Fibroblast of pulmonary artery (primary cell): ENCODE data around the gene MTERF4.

Experiments used
- DNase-seq: peaks from one replicate; pipeline ENCODE4 v3.0.0-alpha.2; 2010; ENCODE audit warnings: low read depth
- H3K4me3 ChIP-seq: replicated peaks from 2 replicates; pipeline ENCODE4 v1.5.1; 2011; ENCODE audit warnings: low read depth, mild to moderate bottlenecking, control low read depth, low read length, moderate library complexity
- CTCF ChIP-seq: IDR thresholded peaks from 2 replicates; pipeline ENCODE4 v1.5.1; 2011; ENCODE audit warnings: mild to moderate bottlenecking, control low read depth, low read length, inconsistent platforms; ENCODE audit errors: missing control alignments

MTERF4 gene

GRCh38 chr2:241072151-241072550, 29.9 kb downstream of the MTERF4 start:
- H3K4me3 ChIP-seq, result no peak overlapping the region
- no peak for DNase-seq
- no peak for TF ChIP-seq CTCF

DNA sequence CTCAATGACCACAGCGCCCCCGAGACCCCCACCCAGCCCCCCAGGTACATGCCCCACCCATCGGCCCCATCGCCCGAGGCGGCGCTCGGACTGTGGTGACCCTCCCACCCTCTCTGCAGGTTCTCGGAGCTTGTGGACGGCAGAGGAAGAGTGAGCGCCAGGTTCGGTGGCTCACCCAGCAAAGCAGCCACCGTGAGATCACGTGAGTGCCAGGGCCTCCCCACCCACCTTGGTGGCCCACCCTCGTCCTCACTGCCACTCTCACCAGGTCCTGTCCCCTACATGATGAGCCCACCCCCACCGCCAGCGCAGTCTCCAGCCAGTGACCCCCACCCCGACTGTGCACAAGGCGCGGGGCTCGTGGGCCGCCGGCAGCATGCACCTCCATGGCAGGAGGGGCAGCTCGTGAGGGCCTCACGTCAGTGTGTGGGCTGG, 30.4 kb downstream of the MTERF4 start:
- no peak for TF ChIP-seq CTCF
- no peak for DNase-seq
- H3K4me3 ChIP-seq, result no peak overlapping the region

DNA sequence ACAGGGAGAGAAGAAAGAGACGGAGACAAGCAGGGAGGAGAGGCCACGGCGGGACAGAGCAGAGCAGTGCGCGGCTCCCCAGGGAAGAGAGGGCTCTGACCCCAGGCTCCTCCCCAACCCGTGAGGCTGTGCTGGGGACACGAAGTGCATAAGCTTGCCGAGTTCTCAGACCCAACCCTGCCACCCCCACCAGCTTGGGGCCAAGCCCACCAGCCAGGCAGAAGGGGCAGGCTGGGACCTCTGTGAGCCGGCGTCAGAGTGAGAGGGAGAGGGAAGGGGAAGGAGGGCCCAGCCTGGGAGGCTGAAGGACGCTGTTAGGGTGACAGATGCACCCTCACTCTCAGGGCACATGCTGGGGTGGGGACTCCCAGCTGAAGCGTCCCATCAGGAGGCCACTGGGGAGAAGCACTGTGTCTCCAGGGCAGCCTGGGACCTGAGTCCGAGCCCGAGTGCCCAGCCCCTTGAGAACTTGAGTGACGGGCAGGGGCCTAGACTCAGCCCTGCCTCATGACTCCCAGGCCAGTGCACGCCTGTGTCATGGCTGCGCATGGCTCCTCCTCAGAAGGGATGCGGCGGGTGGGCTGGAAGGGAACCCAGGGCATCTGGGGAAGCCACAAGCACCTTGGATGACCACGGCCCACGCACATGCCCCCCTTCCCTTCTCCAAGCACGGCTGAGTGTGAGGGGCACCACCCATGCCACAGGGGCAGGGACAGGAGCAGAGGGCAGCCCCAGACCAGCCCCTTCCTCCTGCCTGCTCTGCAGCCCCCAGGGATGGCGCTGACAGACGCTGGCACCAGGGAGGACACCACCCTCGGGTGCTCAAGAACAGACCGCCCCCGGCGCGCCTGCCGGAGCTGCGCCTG, 31.0 kb downstream of the MTERF4 start:
- TF ChIP-seq CTCF, result no peak
- H3K4me3 ChIP-seq, result no peak overlapping the region
- no peak for DNase-seq

GRCh38 chr2:241070361-241070760, 31.7 kb downstream of the MTERF4 start:
- TF ChIP-seq CTCF, result no peak
- H3K4me3 ChIP-seq, result no peak overlapping the region
- no peak for DNase-seq

DNA sequence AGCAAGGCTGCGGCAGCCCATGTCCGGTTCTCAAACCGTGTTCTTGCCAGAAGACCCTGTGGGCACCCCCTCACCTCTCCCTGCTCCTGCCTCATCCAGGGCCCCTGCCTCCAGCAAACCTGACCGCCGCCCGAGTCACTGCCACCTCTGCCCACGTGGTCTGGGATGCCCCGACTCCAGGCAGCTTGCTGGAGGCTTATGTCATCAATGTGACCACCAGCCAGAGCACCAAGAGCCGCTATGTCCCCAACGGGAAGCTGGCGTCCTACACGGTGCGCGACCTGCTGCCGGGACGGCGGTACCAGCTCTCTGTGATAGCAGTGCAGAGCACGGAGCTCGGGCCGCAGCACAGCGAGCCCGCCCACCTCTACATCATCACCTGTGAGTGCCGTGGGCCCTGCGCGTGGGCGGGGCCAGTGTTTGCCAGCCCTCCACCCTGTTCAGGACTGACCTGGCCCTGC, 32.2 kb downstream of the MTERF4 start:
- no peak overlapping the region for H3K4me3 ChIP-seq
- DNase-seq, result no peak
- no peak for TF ChIP-seq CTCF

DNA sequence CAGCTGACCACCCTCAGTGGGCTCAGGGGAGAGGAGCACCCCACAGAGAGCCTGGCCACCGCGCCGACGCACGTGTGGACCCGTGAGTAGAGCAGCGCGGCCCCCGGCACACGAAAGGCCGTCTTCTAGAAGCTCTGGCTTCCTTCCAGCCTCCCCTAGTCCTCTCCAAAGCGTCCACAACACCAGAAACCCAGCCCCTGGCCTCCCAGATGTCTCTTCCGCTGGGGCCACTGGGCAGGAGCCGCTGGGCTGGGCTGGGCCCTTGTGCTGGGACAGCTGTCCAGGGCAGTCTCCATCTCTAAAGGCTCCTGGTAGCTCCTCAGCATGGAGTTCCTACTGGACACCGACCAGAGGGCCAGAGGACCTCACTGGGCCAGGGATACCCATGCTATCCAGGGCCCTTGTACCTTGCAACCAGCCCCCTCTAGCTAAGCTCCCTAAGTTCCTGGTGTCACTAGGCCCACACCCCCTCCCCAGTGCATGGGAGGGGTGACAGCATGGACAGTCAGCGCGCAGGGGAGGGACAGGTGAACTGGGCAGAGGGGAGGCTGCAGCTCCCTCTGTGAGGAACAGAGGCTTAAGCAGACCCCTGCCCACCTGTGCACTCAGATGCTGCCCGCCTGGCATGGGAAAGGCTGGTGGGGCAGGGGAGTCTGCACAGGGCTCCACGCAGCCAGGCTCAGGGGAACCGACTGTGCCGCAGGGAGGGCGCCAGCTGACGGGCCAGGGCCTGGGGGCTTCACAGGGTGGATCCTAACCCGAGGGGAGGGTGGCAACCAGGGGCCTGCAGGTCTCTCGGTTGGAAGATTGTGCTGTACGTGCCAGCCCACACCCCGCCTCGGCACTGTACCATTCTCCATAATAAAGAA, 32.9 kb downstream of the MTERF4 start:
- H3K4me3 ChIP-seq, result no peak overlapping the region
- no peak for TF ChIP-seq CTCF
- DNase-seq, result no peak
